ENCODE measurements around the gene TBC1D17.

DNA sequence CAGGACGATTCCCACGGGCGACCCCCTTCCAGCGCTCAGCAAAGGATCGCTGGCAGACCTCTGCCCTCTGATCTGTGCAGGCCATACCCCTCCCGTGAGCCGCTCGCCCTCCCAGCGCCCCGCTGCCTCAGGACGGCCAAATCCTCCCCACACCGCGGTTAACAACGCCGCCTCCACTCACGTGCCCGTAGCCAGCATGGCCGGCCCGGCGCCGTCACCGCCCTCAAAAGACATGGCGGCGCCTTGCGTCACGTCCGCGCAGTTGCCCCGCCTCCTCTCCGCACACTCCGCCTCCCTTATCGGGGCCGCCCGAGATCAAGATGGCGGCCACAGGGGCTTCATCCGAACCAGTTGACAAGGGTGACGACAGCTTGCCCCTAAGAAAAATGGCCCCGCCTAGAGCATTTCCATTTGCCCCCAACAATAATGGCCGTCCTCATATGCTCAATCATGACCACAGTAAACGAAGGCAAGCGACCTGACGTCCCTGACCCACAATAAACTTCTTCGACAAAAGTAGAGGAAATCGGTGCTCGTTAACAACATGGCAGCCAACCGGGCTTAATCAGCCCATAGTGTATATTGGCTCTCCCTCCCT lies 981 bp upstream of the TBC1D17 start:
- TF ChIP-seq, protein P1, sequence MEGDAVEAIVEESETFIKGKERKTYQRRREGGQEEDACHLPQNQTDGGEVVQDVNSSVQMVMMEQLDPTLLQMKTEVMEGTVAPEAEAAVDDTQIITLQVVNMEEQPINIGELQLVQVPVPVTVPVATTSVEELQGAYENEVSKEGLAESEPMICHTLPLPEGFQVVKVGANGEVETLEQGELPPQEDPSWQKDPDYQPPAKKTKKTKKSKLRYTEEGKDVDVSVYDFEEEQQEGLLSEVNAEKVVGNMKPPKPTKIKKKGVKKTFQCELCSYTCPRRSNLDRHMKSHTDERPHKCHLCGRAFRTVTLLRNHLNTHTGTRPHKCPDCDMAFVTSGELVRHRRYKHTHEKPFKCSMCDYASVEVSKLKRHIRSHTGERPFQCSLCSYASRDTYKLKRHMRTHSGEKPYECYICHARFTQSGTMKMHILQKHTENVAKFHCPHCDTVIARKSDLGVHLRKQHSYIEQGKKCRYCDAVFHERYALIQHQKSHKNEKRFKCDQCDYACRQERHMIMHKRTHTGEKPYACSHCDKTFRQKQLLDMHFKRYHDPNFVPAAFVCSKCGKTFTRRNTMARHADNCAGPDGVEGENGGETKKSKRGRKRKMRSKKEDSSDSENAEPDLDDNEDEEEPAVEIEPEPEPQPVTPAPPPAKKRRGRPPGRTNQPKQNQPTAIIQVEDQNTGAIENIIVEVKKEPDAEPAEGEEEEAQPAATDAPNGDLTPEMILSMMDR (IDR thresholded peaks at IDR 0.05), result no peak
- peak; percentile 43 to 61 for TF ChIP-seq POLR2A (IDR thresholded peaks at IDR 0.05)
